LNCaP clone FGC (cell line): ENCODE measurements around the gene ASXL3.

Source experiments
- DNase-seq: peaks from one replicate; pipeline ENCODE4 v3.0.0-alpha.2; 2011; ENCODE audit warnings: low read depth
- H3K4me3 ChIP-seq: 2 replicates; pipeline ENCODE4 v1.5.1; 2011; ENCODE audit warnings: mild to moderate bottlenecking, low read depth, low read length, control low read depth
- TF ChIP-seq, protein P1 (sequence below): IDR thresholded peaks from 2 replicates; pipeline ENCODE4 v1.5.1; 2012; ENCODE audit warnings: mild to moderate bottlenecking; ENCODE audit not compliant: control insufficient read depth, insufficient read depth; ENCODE audit errors: extremely low read depth

The ASXL3 gene

DNA sequence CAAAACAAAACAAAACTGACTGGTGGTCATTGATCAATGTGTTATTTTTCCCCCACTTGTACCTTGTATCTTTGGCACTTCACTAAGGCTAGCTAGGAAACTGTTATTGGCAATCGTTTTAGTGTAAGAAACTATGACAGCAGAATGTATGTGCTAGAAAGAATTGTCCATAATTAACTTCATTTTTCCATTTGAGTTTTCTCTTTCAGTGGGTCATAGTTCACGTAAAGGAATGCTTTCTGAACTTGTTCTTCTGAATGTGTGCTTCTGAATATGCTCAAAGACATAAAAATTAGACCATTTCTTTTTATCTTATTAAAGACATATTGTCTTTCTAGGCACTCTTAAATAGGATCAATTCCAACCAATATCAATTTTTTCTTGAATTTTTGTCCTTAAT, 132.2 kb downstream of the ASXL3 start:
- H3K4me3 ChIP-seq, result no peak overlapping the region
- DNase-seq, result no peak
- TF ChIP-seq, protein P1, sequence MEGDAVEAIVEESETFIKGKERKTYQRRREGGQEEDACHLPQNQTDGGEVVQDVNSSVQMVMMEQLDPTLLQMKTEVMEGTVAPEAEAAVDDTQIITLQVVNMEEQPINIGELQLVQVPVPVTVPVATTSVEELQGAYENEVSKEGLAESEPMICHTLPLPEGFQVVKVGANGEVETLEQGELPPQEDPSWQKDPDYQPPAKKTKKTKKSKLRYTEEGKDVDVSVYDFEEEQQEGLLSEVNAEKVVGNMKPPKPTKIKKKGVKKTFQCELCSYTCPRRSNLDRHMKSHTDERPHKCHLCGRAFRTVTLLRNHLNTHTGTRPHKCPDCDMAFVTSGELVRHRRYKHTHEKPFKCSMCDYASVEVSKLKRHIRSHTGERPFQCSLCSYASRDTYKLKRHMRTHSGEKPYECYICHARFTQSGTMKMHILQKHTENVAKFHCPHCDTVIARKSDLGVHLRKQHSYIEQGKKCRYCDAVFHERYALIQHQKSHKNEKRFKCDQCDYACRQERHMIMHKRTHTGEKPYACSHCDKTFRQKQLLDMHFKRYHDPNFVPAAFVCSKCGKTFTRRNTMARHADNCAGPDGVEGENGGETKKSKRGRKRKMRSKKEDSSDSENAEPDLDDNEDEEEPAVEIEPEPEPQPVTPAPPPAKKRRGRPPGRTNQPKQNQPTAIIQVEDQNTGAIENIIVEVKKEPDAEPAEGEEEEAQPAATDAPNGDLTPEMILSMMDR, result no peak

DNA sequence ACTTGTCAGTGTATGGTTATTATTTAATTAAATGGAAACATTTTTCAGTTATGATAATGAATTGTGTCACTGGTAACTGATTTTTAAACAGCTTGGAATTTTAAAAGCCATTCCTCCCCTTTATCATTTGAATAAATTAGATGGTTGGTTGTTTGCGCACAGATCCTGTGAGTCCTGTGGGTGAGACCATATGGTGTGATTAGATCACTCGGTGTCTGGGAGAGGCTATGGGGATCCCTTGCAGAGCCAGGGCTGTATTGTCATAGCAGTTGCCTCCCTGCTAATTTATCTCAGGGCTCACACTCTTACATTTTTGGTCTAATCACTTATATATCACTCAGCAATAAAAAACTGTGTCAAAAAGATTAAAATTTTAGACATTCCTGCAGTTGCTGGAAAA, 133.5 kb downstream of the ASXL3 start:
- H3K4me3 ChIP-seq, result no peak overlapping the region
- TF ChIP-seq, protein P1, result no peak
- DNase-seq, result no peak

DNA sequence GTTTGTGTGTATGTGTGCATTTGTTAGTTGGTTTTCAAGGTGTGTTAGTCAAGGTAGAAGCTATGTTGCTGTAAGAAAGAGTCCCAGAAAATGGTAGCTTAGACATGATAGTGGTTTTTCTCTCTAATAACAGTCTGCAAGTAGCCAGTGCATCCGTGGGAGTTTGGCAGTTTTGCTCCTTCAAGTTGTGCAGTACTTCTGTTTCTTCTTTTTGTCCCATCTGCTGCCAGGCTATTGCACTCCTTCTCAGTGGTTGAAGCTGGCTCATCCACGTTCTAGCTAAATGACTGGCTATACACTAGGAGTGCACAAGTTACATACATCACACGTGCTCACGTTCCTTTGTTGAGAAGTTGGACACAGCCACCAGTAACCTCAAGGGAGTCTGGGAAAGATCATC, 134.7 kb downstream of the ASXL3 start:
- H3K4me3 ChIP-seq, result no peak overlapping the region
- TF ChIP-seq, protein P1, result no peak
- no peak for DNase-seq

DNA sequence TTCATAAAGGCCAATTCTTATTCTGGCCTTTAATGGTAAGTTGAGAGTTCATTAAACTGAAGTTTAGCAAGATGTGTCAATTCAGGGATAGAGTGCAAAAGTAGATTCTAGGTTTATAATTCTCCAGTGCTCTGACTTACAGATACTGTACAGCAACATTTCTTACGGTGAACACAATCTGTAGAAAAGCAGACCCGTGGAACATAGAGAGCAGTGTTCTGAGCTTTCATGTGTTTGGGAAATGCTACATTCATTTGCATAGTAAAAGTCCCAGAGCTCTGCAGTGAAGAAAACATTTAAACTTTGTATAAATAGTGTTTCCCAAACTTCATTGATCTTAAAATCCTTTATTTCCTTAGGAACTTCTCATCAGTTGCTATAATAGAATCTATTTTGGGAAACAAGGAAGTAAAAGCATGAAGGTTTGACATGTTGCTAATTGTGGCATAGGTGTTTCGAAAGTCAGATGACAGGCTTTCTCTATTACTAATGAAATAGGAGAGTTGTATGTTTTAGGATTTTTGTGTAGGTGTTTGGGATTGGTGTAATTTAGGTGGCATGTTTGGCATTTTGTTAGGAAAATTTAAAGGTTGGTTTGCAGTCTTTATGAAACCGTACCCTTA, 138.2 kb downstream of the ASXL3 start:
- TF ChIP-seq, protein P1, result no peak
- no peak for DNase-seq
- H3K4me3 ChIP-seq, result no peak overlapping the region

DNA sequence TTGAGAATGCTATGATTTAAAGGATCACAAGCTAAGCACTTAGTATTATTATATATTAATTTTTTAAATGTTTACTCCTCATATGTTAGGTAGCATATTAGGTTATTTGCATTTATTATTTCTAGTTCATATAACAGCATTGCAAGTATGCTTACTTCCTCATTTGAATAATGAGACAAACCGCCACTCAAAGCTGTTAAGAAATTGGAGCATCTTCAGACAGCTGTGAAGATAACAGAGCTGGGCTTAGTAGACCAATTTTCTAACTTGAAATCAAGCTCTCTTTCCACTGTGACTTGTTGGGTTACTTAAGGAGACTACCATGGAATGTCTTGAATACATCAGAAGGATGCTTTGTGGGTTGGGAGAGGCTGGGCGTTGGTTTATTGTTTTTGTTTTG, 139.3 kb downstream of the ASXL3 start:
- H3K4me3 ChIP-seq, result no peak overlapping the region
- TF ChIP-seq, protein P1, result no peak
- no peak for DNase-seq

DNA sequence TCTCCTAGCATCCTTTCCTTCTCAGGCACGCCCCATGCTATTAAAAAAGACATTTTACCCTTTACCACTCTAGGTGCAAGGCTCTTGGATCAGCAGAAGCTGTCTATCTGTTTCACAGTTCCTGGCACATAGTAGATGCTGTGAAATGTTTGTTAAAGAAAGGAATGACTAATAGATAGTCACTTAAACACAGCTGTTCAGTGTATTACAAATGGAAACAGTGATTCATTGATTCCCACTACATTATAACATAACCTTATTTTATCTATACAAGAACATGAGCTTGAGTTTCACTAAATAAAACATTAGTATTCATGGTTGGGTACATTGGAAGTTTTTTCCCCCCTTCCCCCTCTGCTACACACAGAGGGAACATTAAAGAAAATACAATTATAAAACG, 142.1 kb downstream of the ASXL3 start:
- DNase-seq, result no peak
- no peak overlapping the region for H3K4me3 ChIP-seq
- TF ChIP-seq, protein P1, result no peak

DNA sequence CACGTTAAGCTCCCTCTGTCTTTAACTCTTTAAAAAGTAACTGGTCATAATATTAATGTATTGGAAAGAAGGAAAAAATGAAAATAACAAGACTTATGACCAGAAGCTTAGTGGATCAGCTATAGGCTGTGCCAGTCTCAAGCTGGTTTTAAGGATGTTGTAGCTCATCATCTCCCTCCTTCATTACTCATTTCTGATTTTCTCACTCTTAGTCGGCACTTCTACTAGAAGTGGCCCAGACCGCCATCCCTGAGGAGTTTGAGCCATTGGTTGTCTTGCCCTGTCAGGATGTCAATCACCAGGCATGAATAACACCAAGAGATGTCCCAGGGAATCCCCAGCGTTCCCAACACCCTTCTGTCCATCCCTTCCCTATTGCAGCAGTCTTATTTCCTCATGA, 151.5 kb downstream of the ASXL3 start:
- no peak overlapping the region for H3K4me3 ChIP-seq
- no peak for DNase-seq
- TF ChIP-seq, protein P1, result no peak
